HCT116 (cell line): ENCODE measurements around the gene SUPT5H. TPM values are rescaled to one million over a fixed set of nuclear protein-coding genes. Genes with fewer than 3 reads are reported as not detected.

ENCODE experiments used
- ATAC-seq: fragments of 200-7000 bp; cut with Tn5 transposase; 2 replicates; pipeline ENCODE4 v1.9.1; 2020; ENCODE audit warnings: mild to moderate bottlenecking, moderate library complexity
- BruUV-seq: library from RNA; stranded (reverse); fragments of 400-500 nt; replicated peaks from 2 replicates; lab custom pipeline; 2021; lab: Mats Ljungman, UMichigan
- CTCF ChIA-PET: fragments of 300-600 bp; sonication (Branson Sonifier 250); formaldehyde crosslinking; loops from one replicate; lab custom pipeline; 2021; ENCODE audit warnings: antibody characterized with exemption; lab: Charles Lee
- POLR2A ChIA-PET: fragments of 300-600, 350-600 bp; sonication (Branson Sonifier 250); formaldehyde crosslinking; loops from one replicate; lab custom pipeline; 2021; ENCODE audit warnings: antibody characterized with exemption; lab: Charles Lee
- RAD21 ChIA-PET, 2 experiments: fragments of 300-600 bp; sonication (Branson Sonifier 250); formaldehyde crosslinking; loops; one replicate each; lab custom pipeline; 2023; ENCODE audit warnings: low total read pairs in 2 of 2; ENCODE audit not compliant: uncharacterized antibody in 2 of 2, unreplicated experiment in 2 of 2, low non-redundant PET in 1 of 2; lab: Charles Lee
- DNase-seq: peaks from one replicate; pipeline ENCODE4 v3.0.0-alpha.2; 2010; ENCODE audit warnings: low read depth, low spot score
- H2AFZ ChIP-seq: fragments of 200-600 bp; shearing (Covaris generic), sonication (generic); 2 replicates; pipeline ENCODE4 v1.6.1; 2017; ENCODE audit warnings: low read depth, mixed run types, mixed read lengths, antibody characterized with exemption, low read length; ENCODE audit not compliant: poor library complexity, severe bottlenecking
- H3K27ac ChIP-seq: 2 replicates; pipeline ENCODE4 v1.5.1; 2012; ENCODE audit warnings: low read depth, low read length
- H3K27me3 ChIP-seq: fragments of 200-600 bp; sonication (generic); 2 replicates; pipeline ENCODE4 v1.6.1; 2016; ENCODE audit warnings: mixed run types, low read length, mixed read lengths; ENCODE audit not compliant: insufficient read depth
- H3K36me3 ChIP-seq, 2 experiments: fragments of 200-500 bp in 1 of 2; fragments of 200-600 bp in 1 of 2; sonication (Bioruptor generic) in 1 of 2; sonication (generic) in 1 of 2; 2 replicates each; pipeline versions ENCODE4 v1.5.1 to v1.6.1; 2014 to 2016; ENCODE audit warnings: low read length in 2 of 2, inconsistent platforms in 1 of 2, mixed read lengths in 1 of 2, mixed run types in 1 of 2; ENCODE audit not compliant: insufficient read depth in 2 of 2, control insufficient read depth in 1 of 2
- H3K4me1 ChIP-seq, 2 experiments: fragments of 200-600 bp in 1 of 2; sonication (generic) in 1 of 2; 2 replicates each; pipeline versions ENCODE4 v1.5.1 to v1.6.1; 2012 to 2017; ENCODE audit warnings: low read length in 2 of 2, inconsistent platforms in 1 of 2, mild to moderate bottlenecking in 1 of 2, mixed read lengths in 1 of 2, mixed run types in 1 of 2, moderate library complexity in 1 of 2; ENCODE audit not compliant: insufficient read depth in 2 of 2, control insufficient read depth in 1 of 2
- H3K4me2 ChIP-seq: fragments of 200-600 bp; sonication (generic); 2 replicates; pipeline ENCODE4 v1.6.1; 2017; ENCODE audit warnings: mixed run types, low read length, mixed read lengths
- H3K4me3 ChIP-seq, 2 experiments: fragments of 200-600 bp in 1 of 2; sonication (generic) in 1 of 2; replicated peaks in 1 of 2; 2 replicates each; pipeline ENCODE4 v1.5.1; 2011 to 2016; ENCODE audit warnings: low read length in 2 of 2, control low read depth in 1 of 2, low read depth in 1 of 2, mild to moderate bottlenecking in 1 of 2, mixed read lengths in 1 of 2, mixed run types in 1 of 2
- H3K79me2 ChIP-seq: fragments of 200-600 bp; sonication (generic); 2 replicates; pipeline ENCODE4 v1.6.1; 2017; ENCODE audit warnings: mild to moderate bottlenecking, mixed run types, low read length, moderate library complexity, mixed read lengths; ENCODE audit not compliant: insufficient read depth
- H3K9ac ChIP-seq: fragments of 200-600 bp; sonication (generic); 2 replicates; pipeline ENCODE4 v1.6.1; 2016; ENCODE audit warnings: low read length, mixed read lengths
- H3K9me2 ChIP-seq: fragments of 200-600 bp; sonication (generic), shearing (Covaris generic); 2 replicates; pipeline ENCODE4 v1.6.1; 2017; ENCODE audit warnings: mixed run types, mild to moderate bottlenecking, moderate library complexity; ENCODE audit not compliant: insufficient read depth
- H3K9me3 ChIP-seq, 2 experiments: fragments of 200-500 bp in 1 of 2; fragments of 200-600 bp in 1 of 2; sonication (Bioruptor generic) in 1 of 2; sonication (generic) in 1 of 2; 2 replicates each; pipeline ENCODE4 v1.6.1; 2014 to 2017; ENCODE audit warnings: low read length in 2 of 2, mixed read lengths in 2 of 2, inconsistent platforms in 1 of 2, low read depth in 1 of 2, mild to moderate bottlenecking in 1 of 2, mixed run types in 1 of 2, moderate library complexity in 1 of 2; ENCODE audit not compliant: control insufficient read depth in 1 of 2, insufficient read depth in 1 of 2
- H4K20me1 ChIP-seq: fragments of 200-600 bp; sonication (generic), shearing (Covaris generic); 2 replicates; pipeline ENCODE4 v1.6.1; 2017; ENCODE audit warnings: mixed run types, mild to moderate bottlenecking, moderate library complexity; ENCODE audit not compliant: insufficient read depth
- CEBPB ChIP-seq: IDR thresholded peaks from 2 replicates; pipeline ENCODE4 v1.6.1; 2012; ENCODE audit warnings: low read depth
- EGR1 ChIP-seq: IDR thresholded peaks from 2 replicates; pipeline ENCODE4 v1.6.1; 2012; ENCODE audit warnings: low read depth
- ELF1 ChIP-seq: IDR thresholded peaks from 2 replicates; pipeline ENCODE4 v1.6.1; 2012; ENCODE audit warnings: low read depth, borderline replicate concordance
- EZH2phosphoT487 ChIP-seq: fragments of 200-600 bp; IDR thresholded peaks from 2 replicates; pipeline ENCODE4 v1.6.1; 2018; ENCODE audit warnings: antibody characterized with exemption, borderline replicate concordance
- FOSL1 ChIP-seq: IDR thresholded peaks from 2 replicates; pipeline ENCODE4 v1.6.1; 2012; ENCODE audit warnings: low read depth
- POLR2A ChIP-seq: IDR thresholded peaks from 2 replicates; pipeline ENCODE4 v1.7.0; 2011; ENCODE audit warnings: borderline replicate concordance; ENCODE audit not compliant: insufficient read depth, insufficient read length; ENCODE audit errors: extremely low read depth
- RAD21 ChIP-seq: IDR thresholded peaks from 2 replicates; pipeline ENCODE4 v1.6.1; 2012; ENCODE audit warnings: low read depth, mild to moderate bottlenecking
- SIN3A ChIP-seq: IDR thresholded peaks from 2 replicates; pipeline ENCODE4 v1.6.1; 2012; ENCODE audit warnings: low read depth
- SP1 ChIP-seq: IDR thresholded peaks from 2 replicates; pipeline ENCODE4 v1.6.1; 2012; ENCODE audit warnings: low read depth
- TCF7L2 ChIP-seq: IDR thresholded peaks from 2 replicates; pipeline ENCODE4 v1.7.0; 2011; ENCODE audit warnings: borderline replicate concordance, inconsistent platforms; ENCODE audit not compliant: insufficient read depth, insufficient read length; ENCODE audit errors: extremely low read depth
- YY1 ChIP-seq: IDR thresholded peaks from 2 replicates; pipeline ENCODE4 v1.6.1; 2011; ENCODE audit warnings: low read length, low read depth, moderate library complexity, mild to moderate bottlenecking; ENCODE audit not compliant: insufficient replicate concordance; ENCODE audit errors: extremely low read depth
- ZFX ChIP-seq: fragments of 450-650 bp; IDR thresholded peaks from 2 replicates; pipeline ENCODE4 v1.6.1; 2017
- ZNF274 ChIP-seq: fragments of 200-500 bp; sonication (Bioruptor generic); IDR thresholded peaks from 2 replicates; pipeline ENCODE4 v1.6.1; 2014; ENCODE audit warnings: mild to moderate bottlenecking, low read depth, low read length, inconsistent platforms
- intact Hi-C: fragments of 100-400 bp; cut with micrococcal nuclease; formaldehyde crosslinking; loops from 2 replicates; pipeline ENCODE4 v1.10.0; 2022
- total RNA-seq: library from RNA; stranded (reverse); gene quantifications from one replicate; pipeline ENCODE4 v1.2.1, GENCODE V29; 2021; ENCODE audit not compliant: unreplicated experiment
- TF ChIP-seq, protein P1 (sequence below), 3 experiments: fragments of 200-600 bp in 1 of 3; sonication (generic) in 1 of 3; IDR thresholded peaks in 2 of 3; conservative IDR thresholded peaks in 1 of 3; 2 replicates each; pipeline ENCODE4 v1.5.1; 2012 to 2017; ENCODE audit warnings: low read depth in 2 of 3, low read length in 2 of 3, antibody characterized with exemption in 1 of 3, borderline replicate concordance in 1 of 3, control low read depth in 1 of 3, mild to moderate bottlenecking in 1 of 3, mixed read lengths in 1 of 3, mixed run types in 1 of 3, moderate library complexity in 1 of 3; ENCODE audit not compliant: insufficient read depth in 1 of 3
- TF ChIP-seq, protein P2 (sequence below): IDR thresholded peaks from 2 replicates; pipeline ENCODE4 v1.6.1; 2012
- TF ChIP-seq, protein P3 (sequence below): IDR thresholded peaks from 2 replicates; pipeline ENCODE4 v1.6.1; 2012; ENCODE audit warnings: low read depth
- TF ChIP-seq, protein P4 (sequence below): IDR thresholded peaks from 2 replicates; pipeline ENCODE4 v1.6.1; 2011; ENCODE audit warnings: mild to moderate bottlenecking, low read length, moderate library complexity; ENCODE audit not compliant: insufficient replicate concordance; ENCODE audit errors: extremely low read depth
- TF ChIP-seq, protein P5 (sequence below): IDR thresholded peaks from 2 replicates; pipeline ENCODE4 v1.6.1; 2012

SUPT5H gene
- total RNA-seq, 1 experiment from 2014 or later, result 120 TPM

DNA sequence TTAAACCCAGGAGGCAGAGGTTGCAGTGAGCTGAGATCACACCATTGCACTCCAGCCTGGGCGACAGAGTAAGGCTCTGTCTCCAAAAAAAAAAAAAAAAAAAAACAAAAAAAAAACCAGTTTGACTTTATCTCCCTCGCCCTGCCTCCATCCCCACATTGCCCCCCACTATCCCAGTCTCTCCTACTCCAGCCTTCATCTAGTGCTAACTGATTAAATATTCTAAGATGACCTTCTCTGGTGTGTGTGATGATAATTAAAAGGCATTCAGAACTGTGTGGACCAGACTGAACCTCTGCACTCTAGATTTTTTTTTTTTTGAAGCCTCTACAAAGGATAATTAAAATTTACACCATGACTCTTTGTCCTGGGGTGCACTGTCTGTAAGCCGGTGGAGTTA lies 47.4 kb downstream of the SUPT5H start:
- Histone ChIP-seq H3K4me3 (no peak overlapping the region), H3K4me2 (peak overlapping the region; percentile 7; the same call in 1 of the 2 replicates), H3K79me2 (peaks cover 4% of the 10 kb centered on the region; the same call in 1 of the 2 replicates), H4K20me1 (no peaks in the 10 kb centered on the region), H3K27ac (no peak overlapping the region), H3K27me3 (no peaks in the 10 kb centered on the region), H3K9me3 (no peaks in the 10 kb centered on the region), H3K9ac (no peak overlapping the region), H2AFZ (no peak overlapping the region), H3K9me2 (no peaks in the 10 kb centered on the region), H3K36me3 (peaks cover 18 to 27% of the 10 kb centered on the region in 2 experiments), H3K4me1 (peaks cover 0 to 7% of the 10 kb centered on the region in 2 experiments; a peak in 2 of 4 replicates)
- intact Hi-C loops, result no loop called here
- ChIA-PET CTCF (no interaction called here), RAD21 (interaction anchor here in 1 of 2 experiments (0.7 kb wide), 1 partner anchor 95 kb away, joined by 3 read pairs; no protein-coding TSS in a partner anchor), POLR2A (no interaction called here)
- DNase-seq (no peak), ATAC-seq (no peak; the same call in 1 of the 2 replicates)
- TF ChIP-seq POLR2A (no peak), CEBPB (no peak), TCF7L2 (no peak), ELF1 (no peak), ZFX (no peak), FOSL1 (no peak), ZNF274 (no peak), SIN3A (no peak), SP1 (no peak), YY1 (no peak), RAD21 (no peak), EGR1 (no peak), EZH2phosphoT487 (no peak)
- TF ChIP-seq, protein P1, sequence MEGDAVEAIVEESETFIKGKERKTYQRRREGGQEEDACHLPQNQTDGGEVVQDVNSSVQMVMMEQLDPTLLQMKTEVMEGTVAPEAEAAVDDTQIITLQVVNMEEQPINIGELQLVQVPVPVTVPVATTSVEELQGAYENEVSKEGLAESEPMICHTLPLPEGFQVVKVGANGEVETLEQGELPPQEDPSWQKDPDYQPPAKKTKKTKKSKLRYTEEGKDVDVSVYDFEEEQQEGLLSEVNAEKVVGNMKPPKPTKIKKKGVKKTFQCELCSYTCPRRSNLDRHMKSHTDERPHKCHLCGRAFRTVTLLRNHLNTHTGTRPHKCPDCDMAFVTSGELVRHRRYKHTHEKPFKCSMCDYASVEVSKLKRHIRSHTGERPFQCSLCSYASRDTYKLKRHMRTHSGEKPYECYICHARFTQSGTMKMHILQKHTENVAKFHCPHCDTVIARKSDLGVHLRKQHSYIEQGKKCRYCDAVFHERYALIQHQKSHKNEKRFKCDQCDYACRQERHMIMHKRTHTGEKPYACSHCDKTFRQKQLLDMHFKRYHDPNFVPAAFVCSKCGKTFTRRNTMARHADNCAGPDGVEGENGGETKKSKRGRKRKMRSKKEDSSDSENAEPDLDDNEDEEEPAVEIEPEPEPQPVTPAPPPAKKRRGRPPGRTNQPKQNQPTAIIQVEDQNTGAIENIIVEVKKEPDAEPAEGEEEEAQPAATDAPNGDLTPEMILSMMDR (IDR thresholded peaks at IDR 0.05 in 2 of 3, conservative IDR thresholded peaks at IDR 0.05 in 1 of 3; ENCODE audit: borderline replicate concordance in 1 of 3, insufficient read depth in 1 of 3, low read depth in 2 of 3, low read length in 2 of 3), result no peak
- TF ChIP-seq, protein P2, sequence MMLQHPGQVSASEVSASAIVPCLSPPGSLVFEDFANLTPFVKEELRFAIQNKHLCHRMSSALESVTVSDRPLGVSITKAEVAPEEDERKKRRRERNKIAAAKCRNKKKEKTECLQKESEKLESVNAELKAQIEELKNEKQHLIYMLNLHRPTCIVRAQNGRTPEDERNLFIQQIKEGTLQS, result no peak
- TF ChIP-seq, protein P3, sequence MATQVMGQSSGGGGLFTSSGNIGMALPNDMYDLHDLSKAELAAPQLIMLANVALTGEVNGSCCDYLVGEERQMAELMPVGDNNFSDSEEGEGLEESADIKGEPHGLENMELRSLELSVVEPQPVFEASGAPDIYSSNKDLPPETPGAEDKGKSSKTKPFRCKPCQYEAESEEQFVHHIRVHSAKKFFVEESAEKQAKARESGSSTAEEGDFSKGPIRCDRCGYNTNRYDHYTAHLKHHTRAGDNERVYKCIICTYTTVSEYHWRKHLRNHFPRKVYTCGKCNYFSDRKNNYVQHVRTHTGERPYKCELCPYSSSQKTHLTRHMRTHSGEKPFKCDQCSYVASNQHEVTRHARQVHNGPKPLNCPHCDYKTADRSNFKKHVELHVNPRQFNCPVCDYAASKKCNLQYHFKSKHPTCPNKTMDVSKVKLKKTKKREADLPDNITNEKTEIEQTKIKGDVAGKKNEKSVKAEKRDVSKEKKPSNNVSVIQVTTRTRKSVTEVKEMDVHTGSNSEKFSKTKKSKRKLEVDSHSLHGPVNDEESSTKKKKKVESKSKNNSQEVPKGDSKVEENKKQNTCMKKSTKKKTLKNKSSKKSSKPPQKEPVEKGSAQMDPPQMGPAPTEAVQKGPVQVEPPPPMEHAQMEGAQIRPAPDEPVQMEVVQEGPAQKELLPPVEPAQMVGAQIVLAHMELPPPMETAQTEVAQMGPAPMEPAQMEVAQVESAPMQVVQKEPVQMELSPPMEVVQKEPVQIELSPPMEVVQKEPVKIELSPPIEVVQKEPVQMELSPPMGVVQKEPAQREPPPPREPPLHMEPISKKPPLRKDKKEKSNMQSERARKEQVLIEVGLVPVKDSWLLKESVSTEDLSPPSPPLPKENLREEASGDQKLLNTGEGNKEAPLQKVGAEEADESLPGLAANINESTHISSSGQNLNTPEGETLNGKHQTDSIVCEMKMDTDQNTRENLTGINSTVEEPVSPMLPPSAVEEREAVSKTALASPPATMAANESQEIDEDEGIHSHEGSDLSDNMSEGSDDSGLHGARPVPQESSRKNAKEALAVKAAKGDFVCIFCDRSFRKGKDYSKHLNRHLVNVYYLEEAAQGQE, result no peak
- TF ChIP-seq, protein P4, sequence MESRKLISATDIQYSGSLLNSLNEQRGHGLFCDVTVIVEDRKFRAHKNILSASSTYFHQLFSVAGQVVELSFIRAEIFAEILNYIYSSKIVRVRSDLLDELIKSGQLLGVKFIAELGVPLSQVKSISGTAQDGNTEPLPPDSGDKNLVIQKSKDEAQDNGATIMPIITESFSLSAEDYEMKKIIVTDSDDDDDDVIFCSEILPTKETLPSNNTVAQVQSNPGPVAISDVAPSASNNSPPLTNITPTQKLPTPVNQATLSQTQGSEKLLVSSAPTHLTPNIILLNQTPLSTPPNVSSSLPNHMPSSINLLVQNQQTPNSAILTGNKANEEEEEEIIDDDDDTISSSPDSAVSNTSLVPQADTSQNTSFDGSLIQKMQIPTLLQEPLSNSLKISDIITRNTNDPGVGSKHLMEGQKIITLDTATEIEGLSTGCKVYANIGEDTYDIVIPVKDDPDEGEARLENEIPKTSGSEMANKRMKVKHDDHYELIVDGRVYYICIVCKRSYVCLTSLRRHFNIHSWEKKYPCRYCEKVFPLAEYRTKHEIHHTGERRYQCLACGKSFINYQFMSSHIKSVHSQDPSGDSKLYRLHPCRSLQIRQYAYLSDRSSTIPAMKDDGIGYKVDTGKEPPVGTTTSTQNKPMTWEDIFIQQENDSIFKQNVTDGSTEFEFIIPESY, result no peak
- TF ChIP-seq, protein P5, sequence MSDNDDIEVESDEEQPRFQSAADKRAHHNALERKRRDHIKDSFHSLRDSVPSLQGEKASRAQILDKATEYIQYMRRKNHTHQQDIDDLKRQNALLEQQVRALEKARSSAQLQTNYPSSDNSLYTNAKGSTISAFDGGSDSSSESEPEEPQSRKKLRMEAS, result no peak
- no TSS peak for BruUV-seq
